Measurements from ENCODE around the gene NOTCH1.
"Not testable (repeated sequence)": the region's sequence is repeated elsewhere in the genome, so short reads cannot be mapped to it uniquely, and the experiment has no call there.

Gene NOTCH1

DNA sequence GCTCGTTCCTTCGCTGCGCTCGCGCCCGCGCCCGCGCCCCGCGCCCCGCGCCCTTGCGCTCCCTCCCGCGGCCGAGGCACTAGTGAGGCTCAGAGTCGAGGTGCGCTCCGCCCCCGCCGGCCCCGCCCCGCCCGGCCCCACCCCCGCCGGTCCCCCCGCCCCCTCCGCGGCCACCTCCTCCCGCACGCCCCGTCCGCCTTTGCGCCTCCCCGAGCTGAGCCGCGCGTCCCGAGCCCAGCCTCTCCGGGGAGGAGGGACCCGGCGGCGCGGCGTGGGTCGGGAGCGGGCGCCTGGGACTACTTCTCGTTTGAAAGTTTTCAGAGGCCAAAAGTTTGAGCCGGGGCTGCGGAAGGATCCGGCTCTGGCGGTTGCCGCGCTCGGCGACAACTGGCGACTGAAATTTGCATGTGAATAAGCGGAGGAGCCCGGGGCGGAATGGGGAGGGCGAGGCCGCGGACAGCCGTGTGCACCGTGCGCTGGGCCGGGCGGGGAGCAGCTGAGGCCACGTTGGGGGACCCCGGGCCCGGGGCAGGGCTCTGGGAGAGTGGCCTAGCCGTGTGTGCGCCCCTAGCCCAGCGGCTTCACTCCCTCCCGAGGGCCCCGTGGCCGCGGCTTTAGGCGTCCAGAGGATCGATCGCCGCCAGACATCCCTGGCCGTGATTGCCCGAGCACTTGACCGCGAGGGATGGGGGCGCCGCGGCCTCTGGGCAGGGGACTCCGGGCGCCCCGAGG is at the start of gene NOTCH1:
Gene NOTCH1, minus strand, starts transcription at position 84 of the 732 bp plus-strand sequence. CDS start 262 bp downstream, outside the sequence.
- DNase-seq (ENCODE audit: low read depth), result peak; percentile 92

GRCh38 chr9:136594492-136594891 is 48.6 kb upstream of the NOTCH1 start:
- DNase-seq (ENCODE audit: low read depth), result no peak

DNA sequence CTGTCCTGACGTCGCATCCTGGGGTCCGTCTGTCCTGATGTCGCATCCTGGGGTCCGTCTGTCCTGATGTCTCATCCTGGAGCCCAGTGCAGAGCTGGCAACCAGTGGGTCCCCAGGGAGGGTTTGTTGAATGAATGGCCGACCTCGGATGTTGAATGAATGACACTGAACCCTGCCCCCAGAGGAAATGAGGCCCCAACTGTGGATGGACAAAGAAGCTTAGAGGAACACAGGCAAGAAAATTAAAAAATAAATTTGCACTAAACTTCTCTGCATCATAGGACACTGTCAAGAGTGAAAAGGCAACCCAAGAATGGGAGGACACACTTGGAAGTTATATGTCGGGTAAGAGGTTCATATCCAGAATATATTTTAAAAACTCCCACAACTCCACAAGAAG is 47.7 kb upstream of the NOTCH1 start:
- no peak for DNase-seq (ENCODE audit: low read depth)

- DNase-seq (ENCODE audit: low read depth), result no peak
These were observed 46.8 kb upstream of the NOTCH1 start for GRCh38 chr9:136592666-136593065.

GRCh38 chr9:136590821-136591752 is 45.2 kb upstream of the NOTCH1 start:
- DNase-seq (ENCODE audit: low read depth), result no peak

- no peak for DNase-seq (ENCODE audit: low read depth)
These were observed 44.2 kb upstream of the NOTCH1 start for GRCh38 chr9:136589766-136590763.

GRCh38 chr9:136588663-136589464 is 43.0 kb upstream of the NOTCH1 start:
- DNase-seq (ENCODE audit: low read depth), result no peak

DNA sequence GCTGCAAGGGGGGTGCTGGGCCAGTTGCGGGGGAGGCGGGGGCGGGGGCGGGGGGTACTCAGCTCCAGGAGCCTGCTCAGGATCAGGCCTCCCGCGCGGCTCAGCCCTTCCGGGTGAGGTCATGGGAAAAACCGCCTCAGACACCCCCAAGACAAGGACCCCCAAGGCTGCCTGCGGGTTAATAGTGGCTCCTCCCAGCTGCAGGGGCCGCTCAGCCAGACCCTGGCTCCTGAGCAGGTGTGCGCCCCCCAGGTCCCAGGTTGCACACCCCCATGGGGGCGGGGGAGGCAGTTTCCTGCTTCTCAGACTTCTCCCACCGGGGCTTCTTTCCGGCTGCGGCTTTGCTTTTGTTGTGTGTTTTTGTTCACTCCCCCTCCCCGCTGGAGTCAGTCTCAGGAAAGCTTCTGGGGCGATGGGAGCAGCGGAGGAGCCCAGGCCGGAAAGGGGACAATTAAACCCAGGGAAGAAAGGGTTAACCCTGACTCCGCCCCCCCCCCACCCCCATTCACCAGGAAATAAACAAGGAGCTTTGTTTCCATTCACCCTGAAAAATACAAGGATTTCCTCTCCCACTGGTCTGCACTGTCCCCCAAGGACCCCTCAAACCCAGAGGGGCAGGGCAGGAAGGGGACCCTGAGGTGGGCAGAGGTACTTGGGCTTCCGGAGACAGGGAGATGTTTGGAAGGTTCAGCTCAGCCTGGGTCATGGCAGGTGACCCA is 42.3 kb upstream of the NOTCH1 start:
- no peak for DNase-seq (ENCODE audit: low read depth)

DNA sequence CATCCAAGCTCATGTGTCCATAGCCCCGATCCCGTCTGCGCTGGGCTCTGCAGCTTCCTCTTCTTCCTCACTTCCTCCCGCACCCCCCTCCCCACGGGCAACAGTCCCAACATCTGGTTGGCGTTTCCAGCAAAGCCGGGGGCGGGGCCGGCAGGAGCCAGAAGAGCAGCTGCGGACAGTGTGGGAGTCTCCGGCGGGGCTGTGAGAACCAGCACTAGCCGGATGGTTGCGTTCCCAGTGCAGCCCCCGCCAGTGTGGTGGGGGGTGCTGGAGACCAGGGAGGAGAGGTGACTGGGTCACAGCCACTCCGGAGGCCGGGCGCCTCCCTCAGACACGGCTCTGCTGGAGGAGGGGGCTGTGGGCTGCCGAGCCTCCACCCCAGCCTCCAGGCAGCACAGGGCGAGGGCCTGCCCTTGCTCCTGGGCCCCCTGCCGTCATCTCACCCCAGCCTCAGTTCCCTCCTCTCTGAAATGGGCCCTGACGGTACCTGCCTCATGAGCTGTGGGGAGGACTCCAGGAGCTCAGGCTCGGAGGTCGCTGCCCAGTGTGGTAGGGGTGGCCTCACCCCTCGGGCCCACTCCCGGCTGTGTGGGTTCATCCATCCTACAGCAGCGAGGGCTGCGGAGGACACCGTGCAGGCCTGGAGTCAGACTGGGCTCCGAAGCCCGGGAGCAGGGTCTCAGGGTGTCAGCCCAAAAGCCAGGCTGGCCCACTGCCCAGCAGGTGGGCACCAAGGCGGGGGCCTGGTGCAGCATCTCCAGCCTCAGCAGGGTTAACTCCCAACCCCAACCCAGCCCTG is 41.5 kb upstream of the NOTCH1 start:
- peak; percentile 37 for DNase-seq (ENCODE audit: low read depth)

DNA sequence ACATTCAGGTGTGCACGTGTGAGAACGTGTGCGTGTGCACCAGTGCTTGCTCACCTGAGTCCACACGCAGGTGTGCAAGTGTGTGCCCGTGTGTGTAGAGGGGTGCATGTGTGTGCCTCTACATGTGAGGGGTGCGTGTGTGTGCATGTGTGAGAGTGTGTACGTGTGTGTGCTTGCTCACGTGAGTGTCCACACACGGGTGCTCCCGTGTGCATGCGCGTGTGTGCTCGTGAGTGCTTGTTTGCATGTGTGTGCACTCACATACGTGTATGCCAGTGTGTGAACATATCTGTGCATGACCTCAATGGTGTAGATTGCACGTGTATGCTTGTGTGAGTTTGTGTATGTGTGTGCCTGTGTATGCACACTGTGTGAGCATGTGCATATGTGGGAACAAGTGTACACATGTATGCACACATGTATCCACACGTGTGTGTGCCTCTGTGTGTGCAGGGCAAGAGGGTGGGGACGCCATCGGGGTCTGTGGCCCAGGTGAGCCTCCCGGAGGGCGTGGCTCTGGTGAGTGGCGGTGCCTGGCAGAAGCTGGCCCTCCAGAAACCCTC is 40.6 kb upstream of the NOTCH1 start:
- no peak for DNase-seq (ENCODE audit: low read depth)

GRCh38 chr9:136585531-136586120 is 39.8 kb upstream of the NOTCH1 start:
- DNase-seq (ENCODE audit: low read depth), result no peak

- no peak for DNase-seq (ENCODE audit: low read depth)
These were observed 39.1 kb upstream of the NOTCH1 start for GRCh38 chr9:136584934-136585333.

DNA sequence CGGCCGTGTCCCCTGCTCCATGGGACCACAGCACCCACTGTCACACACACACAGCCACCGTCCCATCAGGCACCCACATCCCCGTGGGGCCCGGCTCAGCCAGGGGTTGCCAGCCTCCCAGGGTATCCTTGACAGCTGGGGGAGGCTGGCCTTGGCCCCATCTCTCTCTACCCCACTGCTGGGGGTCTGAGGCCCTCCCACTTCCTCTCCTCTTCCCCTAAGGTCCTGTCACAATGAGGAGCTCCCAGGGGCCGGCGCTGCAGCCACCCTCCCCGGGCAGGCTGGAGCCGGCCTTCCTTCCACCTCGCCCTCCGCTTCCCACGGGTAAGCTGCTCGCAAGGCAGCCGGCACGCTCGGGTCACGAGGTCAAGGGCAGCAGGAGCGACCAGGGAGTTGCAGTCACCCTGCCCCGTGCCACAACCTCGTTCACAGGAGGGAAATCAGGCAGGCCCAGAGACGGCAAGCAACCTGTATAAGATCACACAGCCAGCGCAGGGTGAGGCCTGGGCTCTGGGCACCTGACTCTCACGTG is 38.6 kb upstream of the NOTCH1 start:
- DNase-seq (ENCODE audit: low read depth), result no peak

DNA sequence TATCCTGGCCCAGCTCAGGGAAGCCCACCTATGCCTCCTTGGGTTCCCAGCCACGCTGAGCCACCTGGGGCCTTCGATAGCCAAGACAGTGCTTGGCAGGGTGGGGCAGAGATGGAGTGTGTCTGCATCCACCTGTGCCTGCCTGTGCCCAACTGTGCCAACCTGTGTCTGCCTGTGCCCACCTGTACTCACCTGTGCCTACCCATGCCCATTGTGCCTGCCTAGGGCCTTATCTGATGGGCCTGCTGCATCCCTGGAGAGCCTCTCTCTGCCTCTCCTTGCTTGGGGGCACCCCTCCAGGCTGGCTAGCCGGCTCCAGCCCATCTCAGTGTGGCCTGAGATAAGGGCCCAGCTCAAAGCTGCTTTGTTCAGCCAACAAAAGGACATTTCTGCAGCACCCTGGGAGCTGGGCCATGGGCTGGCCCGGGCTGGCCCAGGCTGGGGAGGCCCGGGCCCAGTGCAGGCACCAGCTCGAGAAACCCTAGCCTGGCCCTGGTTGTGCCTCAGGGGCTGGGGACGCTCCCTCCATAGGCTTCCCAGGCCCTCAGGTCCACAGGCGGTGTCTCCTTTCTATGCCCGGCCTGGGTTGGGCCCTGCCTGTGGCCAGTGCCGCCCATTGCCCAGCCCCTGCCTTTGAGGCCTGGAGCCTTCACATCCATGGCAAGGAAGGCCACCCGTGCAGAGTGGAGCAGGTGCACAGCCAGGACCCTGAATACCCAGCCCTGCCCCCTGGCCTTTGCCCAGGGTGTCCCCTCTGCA is 37.3 kb upstream of the NOTCH1 start:
- no peak for DNase-seq (ENCODE audit: low read depth)

DNA sequence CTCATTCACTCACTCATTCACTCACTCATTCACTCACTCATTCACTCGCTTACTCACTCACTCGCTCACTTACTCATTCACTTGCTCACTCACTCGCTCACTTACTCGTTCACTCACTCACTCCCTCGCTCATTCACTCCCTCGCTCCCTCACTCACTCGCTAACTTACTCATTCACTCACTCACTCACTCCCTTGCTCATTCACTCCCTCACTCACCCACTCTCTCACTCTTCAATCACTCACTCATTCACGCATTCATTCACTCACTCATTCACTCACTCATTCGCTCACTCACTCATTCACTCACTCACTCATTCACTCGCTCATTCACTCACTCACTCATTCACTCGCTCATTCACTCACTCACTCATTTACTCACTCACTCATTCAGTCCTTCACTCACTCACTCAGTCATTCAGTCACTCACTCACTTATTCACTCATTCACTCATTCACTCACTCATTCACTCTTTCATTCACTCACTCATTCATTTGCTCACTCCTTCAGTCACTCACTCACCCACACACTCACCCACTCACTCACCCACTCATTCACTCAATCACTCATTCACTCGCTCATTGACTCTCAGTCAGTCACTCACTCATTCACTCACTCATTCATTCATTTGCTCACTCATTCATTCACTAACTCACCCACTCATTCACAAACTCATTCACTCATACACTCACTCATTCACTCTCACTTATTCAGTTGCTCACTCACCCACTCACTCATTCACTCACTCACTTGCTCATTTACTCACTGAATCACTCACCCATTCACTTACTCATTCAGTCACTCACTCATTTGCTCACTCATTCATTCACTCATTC is 36.0 kb upstream of the NOTCH1 start:
- DNase-seq (ENCODE audit: low read depth), result no peak

GRCh38 chr9:136579650-136580219 is 33.9 kb upstream of the NOTCH1 start:
- not testable (repeated sequence) for DNase-seq (ENCODE audit: low read depth)
